ENCODE results near the gene THEM5.

Gene THEM5

GRCh38 chr1:151822404-151822803, 31.1 kb downstream of the THEM5 start:
- peak in 1 of 2 donors; percentile 50 for DNase-seq (ENCODE audit: low read depth in 2 of 2, low spot score in 1 of 2)

GRCh38 chr1:151820940-151821339, 32.6 kb downstream of the THEM5 start:
- no peak for DNase-seq (ENCODE audit: low read depth in 2 of 2, low spot score in 1 of 2)

- no peak for DNase-seq (ENCODE audit: low read depth in 2 of 2, low spot score in 1 of 2)
Measured at GRCh38 chr1:151819976-151820623, 33.4 kb downstream of the THEM5 start.

- no peak for DNase-seq (ENCODE audit: low read depth in 2 of 2, low spot score in 1 of 2)
Measured at GRCh38 chr1:151819227-151819835, 34.2 kb downstream of the THEM5 start.

- DNase-seq (ENCODE audit: low read depth in 2 of 2, low spot score in 1 of 2), result no peak
Measured at GRCh38 chr1:151817353-151817730, 36.2 kb downstream of the THEM5 start.

GRCh38 chr1:151816548-151817352, 36.8 kb downstream of the THEM5 start:
- no peak for DNase-seq (ENCODE audit: low read depth in 2 of 2, low spot score in 1 of 2)

GRCh38 chr1:151815716-151816327, 37.7 kb downstream of the THEM5 start:
- no peak for DNase-seq (ENCODE audit: low read depth in 2 of 2, low spot score in 1 of 2)

- no peak for DNase-seq (ENCODE audit: low read depth in 2 of 2, low spot score in 1 of 2)
Measured at GRCh38 chr1:151814971-151815545, 38.5 kb downstream of the THEM5 start.

GRCh38 chr1:151814426-151814825, 39.1 kb downstream of the THEM5 start:
- no peak for DNase-seq (ENCODE audit: low read depth in 2 of 2, low spot score in 1 of 2)

GRCh38 chr1:151813271-151813977, 40.1 kb downstream of the THEM5 start:
- DNase-seq (ENCODE audit: low read depth in 2 of 2, low spot score in 1 of 2), result no peak

GRCh38 chr1:151811181-151811580, 42.3 kb downstream of the THEM5 start:
- DNase-seq (ENCODE audit: low read depth in 2 of 2, low spot score in 1 of 2), result no peak

GRCh38 chr1:151809985-151810556, 43.4 kb downstream of the THEM5 start:
- DNase-seq (ENCODE audit: low read depth in 2 of 2, low spot score in 1 of 2), result no peak

GRCh38 chr1:151809290-151809984, 44.1 kb downstream of the THEM5 start:
- DNase-seq (ENCODE audit: low read depth in 2 of 2, low spot score in 1 of 2), result no peak

- no peak for DNase-seq (ENCODE audit: low read depth in 2 of 2, low spot score in 1 of 2)
Measured at GRCh38 chr1:151807766-151808165, 45.7 kb downstream of the THEM5 start.

GRCh38 chr1:151807131-151807530, 46.4 kb downstream of the THEM5 start:
- DNase-seq (ENCODE audit: low read depth in 2 of 2, low spot score in 1 of 2), result no peak

- DNase-seq (ENCODE audit: low read depth in 2 of 2, low spot score in 1 of 2), result no peak
Measured at GRCh38 chr1:151806170-151806569, 47.3 kb downstream of the THEM5 start.

- no peak for DNase-seq (ENCODE audit: low read depth in 2 of 2, low spot score in 1 of 2)
Measured at GRCh38 chr1:151805066-151805820, 48.3 kb downstream of the THEM5 start, which contains the start of gene LINGO4. TSS of gene LINGO4 (minus strand) at chr1:151805419. CDS start at chr1:151802704, 2,715 bp downstream.

- DNase-seq (ENCODE audit: low read depth in 2 of 2, low spot score in 1 of 2), result no peak
Measured at GRCh38 chr1:151803915-151804314, 49.6 kb downstream of the THEM5 start.

GRCh38 chr1:151803164-151803563, 50.3 kb downstream of the THEM5 start:
- no peak for DNase-seq (ENCODE audit: low read depth in 2 of 2, low spot score in 1 of 2)

Measured in stimulated activated CD8-positive, alpha-beta memory T cell treated with anti-CD3 and anti-CD28 coated beads, Interleukin-4, amount 100 ng/mL, for 4 hours (primary cell).